ENCODE data around the gene SPAG9. TPM values are rescaled to one million over a fixed set of nuclear protein-coding genes. Genes with fewer than 3 reads are reported as not detected.
A peak's percentile ranks its signal among the peaks of the same experiment; 100 is the strongest.

Gene SPAG9
- total and polyA plus RNA-seq, 12 donors, result 20.7 to 65.8 (median 51.6) TPM

- intact Hi-C loops (cut with DNase I), result loop anchor here in 5 of 10 donors (1.0 to 5.0 kb wide), 3 partner anchors 64 to 65 kb away; partner anchors contain the start of gene TOB1 (in 5 of the 5)
- 0% methylated on average over 62 of the region's 62 CpGs for WGBS, 2 donors
These were observed 189.3 kb downstream of the SPAG9 start for GRCh38 chr17:50931144-50931908.

GRCh38 chr17:50928646-50929045 is 192.0 kb downstream of the SPAG9 start:
- no peak for TF ChIP-seq CTCF (IDR thresholded peaks at IDR 0.05)
- no peak overlapping the region for H3K27ac ChIP-seq
- H3K36me3 ChIP-seq, result no peaks in the 10 kb centered on the region
- 82 to 87% methylated on average over 4 of the region's 4 CpGs for WGBS, 2 donors
- H3K27me3 ChIP-seq, result no peaks in the 10 kb centered on the region
- no peaks in the 10 kb centered on the region for H3K9me3 ChIP-seq
- intact Hi-C loops (cut with DNase I), result no loop called here
- peaks cover 8 to 39% (median 27%) of the 10 kb centered on the region in 9 donors for H3K4me1 ChIP-seq
- no peak for ATAC-seq
- H3K4me3 ChIP-seq, result no peak overlapping the region
- no peak for DNase-seq

More at GRCh38 chr17:50931144-50931908, 189.3 kb downstream of the SPAG9 start:
- Histone ChIP-seq H3K4me1 (peaks cover 8 to 44% (median 32%) of the 10 kb centered on the region in 9 donors), H3K9me3 (no peaks in the 10 kb centered on the region), H3K27ac (peak overlapping the region; percentile 91 to 99 (median 98)), H3K36me3 (no peaks in the 10 kb centered on the region), H3K4me3 (peak overlapping the region; percentile 16 to 62 (median 52)), H3K27me3 (no peaks in the 10 kb centered on the region)
- DNase-seq (peak; percentile 87 to 89), ATAC-seq (peak; percentile 92 to 96 (median 94))
- TF ChIP-seq CTCF (IDR thresholded peaks at IDR 0.05), result peak in 1 of 9 donors; percentile 7

- Histone ChIP-seq H3K27ac (no peak overlapping the region), H3K9me3 (no peaks in the 10 kb centered on the region)
- no peak for DNase-seq
These were observed 193.4 kb downstream of the SPAG9 start for GRCh38 chr17:50927287-50927686.

GRCh38 chr17:50926523-50926922 is 194.1 kb downstream of the SPAG9 start:
- no peak for TF ChIP-seq CTCF (IDR thresholded peaks at IDR 0.05)
- intact Hi-C loops (cut with DNase I), result no loop called here
- Histone ChIP-seq H3K36me3 (no peaks in the 10 kb centered on the region), H3K9me3 (no peaks in the 10 kb centered on the region), H3K4me3 (no peak overlapping the region), H3K27me3 (no peaks in the 10 kb centered on the region), H3K27ac (no peak overlapping the region), H3K4me1 (peaks cover 5 to 47% (median 30%) of the 10 kb centered on the region in 9 donors)
- no peak for DNase-seq
- 92 to 97% methylated on average over 7 of the region's 7 CpGs for WGBS, 2 donors
- ATAC-seq, result no peak

More at GRCh38 chr17:50927287-50927686, 193.4 kb downstream of the SPAG9 start:
- H3K4me1 ChIP-seq, result peaks cover 8 to 47% (median 28%) of the 10 kb centered on the region in 9 donors
- intact Hi-C loops (cut with DNase I), result no loop called here
- ATAC-seq, result no peak
- no peaks in the 10 kb centered on the region for H3K36me3 ChIP-seq
- TF ChIP-seq CTCF (IDR thresholded peaks at IDR 0.05), result no peak
- no peaks in the 10 kb centered on the region for H3K27me3 ChIP-seq
- WGBS, 2 donors, result 86 to 95% methylated on average over 4 of the region's 4 CpGs
- H3K4me3 ChIP-seq, result no peak overlapping the region
